Testis (tissue), 3 donors: ENCODE data around the gene PTPRG. TPM values are rescaled to one million over a fixed set of nuclear protein-coding genes. Genes with fewer than 3 reads are reported as not detected.

Experiments
- DNase-seq: peaks from one replicate; pipeline ENCODE4 v3.0.0-alpha.2; 2019
- H3K27ac ChIP-seq, 2 donors: fragments of 200-600 bp; sonication (generic); one replicate each; pipeline ENCODE4 v1.5.1; 2019
- H3K27me3 ChIP-seq: fragments of 200-600 bp; sonication (generic); one replicate; pipeline ENCODE4 v1.5.1; 2019
- H3K36me3 ChIP-seq: fragments of 200-600 bp; sonication (generic); one replicate; pipeline ENCODE4 v1.5.1; 2017; ENCODE audit warnings: low read depth; ENCODE audit errors: missing control alignments
- H3K4me1 ChIP-seq: fragments of 200-600 bp; sonication (generic); one replicate; pipeline ENCODE4 v1.5.1; 2019
- H3K4me3 ChIP-seq, 2 donors: fragments of 200-600 bp; sonication (generic); one replicate each; pipeline ENCODE4 v1.5.1; 2017 to 2019
- H3K9me3 ChIP-seq: fragments of 200-600 bp; sonication (generic); one replicate; pipeline ENCODE4 v1.5.1; 2017
- CTCF ChIP-seq, 3 experiments: fragments of 450-650 bp in 2 of 3; fragments of 200-600 bp in 1 of 3; sonication (generic) in 1 of 3; IDR thresholded peaks; one replicate each; pipeline ENCODE4 v1.5.1; 2016 to 2019; ENCODE audit warnings: antibody characterized with exemption in 3 of 3, mild to moderate bottlenecking in 2 of 3, moderate library complexity in 1 of 3
- POLR2A ChIP-seq: fragments of 450-650 bp; IDR thresholded peaks from one replicate; pipeline ENCODE4 v1.6.1; 2017; ENCODE audit warnings: antibody characterized with exemption, mild to moderate bottlenecking, moderate library complexity
- WGBS, 2 donors: methylation state at CpG; one replicate each; pipeline ENCODE4 v1.1.5; 2018; 5-methylcytosine and 5-hydroxymethylcytosine counted together
- intact Hi-C: fragments of 100-400 bp; cut with DNase I; formaldehyde crosslinking; loops from one replicate; pipeline ENCODE4 v1.15.1; 2023; ENCODE audit warnings: low total_unique reads
- polyA plus RNA-seq: library from polyadenylated mRNA; stranded (reverse); fragments of 350-450 nt; fragmentation: Illumina TruSeq; extraction: RNeasy Lipid Tissue Mini Kit (QIAGEN cat#74804); gene quantifications from one replicate; pipeline ENCODE4 v1.2.3, GENCODE V29; 2014; ENCODE audit warnings: low read depth, low replicate concordance; ENCODE audit not compliant: insufficient read depth
- total RNA-seq, 2 donors: library from RNA; depleted of rRNA; stranded (reverse); fragments of >200 nt; gene quantifications; one replicate each; pipeline ENCODE4 v1.2.3, GENCODE V29; 2016

PTPRG gene
- total and polyA plus RNA-seq, 3 donors from 2014 or later, result 26.3 to 107 (median 75.4) TPM

- Histone ChIP-seq H3K4me1 (no peaks in the 10 kb centered on the region), H3K27me3 (no peaks in the 10 kb centered on the region), H3K9me3 (no peaks in the 10 kb centered on the region), H3K36me3 (no peaks in the 10 kb centered on the region), H3K4me3 (no peak overlapping the region), H3K27ac (no peak overlapping the region)
- TF ChIP-seq POLR2A (no peak), CTCF (IDR thresholded peaks at IDR 0.05) (no peak)
- no peak for DNase-seq
- WGBS, 2 donors, result 92 to 95% methylated on average over 3 of the region's 3 CpGs
- intact Hi-C loops, result no loop called here
Observed at GRCh38 chr3:62300617-62301016, 739.2 kb downstream of the PTPRG start.

- DNase-seq, result no peak
- intact Hi-C loops, result no loop called here
Observed at GRCh38 chr3:62312201-62312600, 750.8 kb downstream of the PTPRG start.

GRCh38 chr3:62316525-62316924, 755.2 kb downstream of the PTPRG start:
- no peaks in the 10 kb centered on the region for H3K36me3 ChIP-seq
- no peaks in the 10 kb centered on the region for H3K27me3 ChIP-seq
- TF ChIP-seq POLR2A (no peak), CTCF (IDR thresholded peaks at IDR 0.05) (no peak)
- DNase-seq, result no peak
- 94 to 96% methylated on average over 1 of the region's 1 CpG for WGBS, 2 donors
- no peak overlapping the region for H3K4me3 ChIP-seq
- H3K9me3 ChIP-seq, result no peaks in the 10 kb centered on the region
- H3K4me1 ChIP-seq, result peaks cover 3% of the 10 kb centered on the region
- no peak overlapping the region for H3K27ac ChIP-seq
- intact Hi-C loops, result no loop called here

More at GRCh38 chr3:62312201-62312600, 750.8 kb downstream of the PTPRG start:
- Histone ChIP-seq H3K27me3 (no peaks in the 10 kb centered on the region), H3K4me3 (no peak overlapping the region), H3K36me3 (no peaks in the 10 kb centered on the region), H3K9me3 (no peaks in the 10 kb centered on the region), H3K4me1 (no peaks in the 10 kb centered on the region), H3K27ac (no peak overlapping the region)
- WGBS, 2 donors, result 22 to 23% methylated on average over 1 of the region's 1 CpG
- TF ChIP-seq POLR2A (no peak), CTCF (IDR thresholded peaks at IDR 0.05) (no peak)

DNA sequence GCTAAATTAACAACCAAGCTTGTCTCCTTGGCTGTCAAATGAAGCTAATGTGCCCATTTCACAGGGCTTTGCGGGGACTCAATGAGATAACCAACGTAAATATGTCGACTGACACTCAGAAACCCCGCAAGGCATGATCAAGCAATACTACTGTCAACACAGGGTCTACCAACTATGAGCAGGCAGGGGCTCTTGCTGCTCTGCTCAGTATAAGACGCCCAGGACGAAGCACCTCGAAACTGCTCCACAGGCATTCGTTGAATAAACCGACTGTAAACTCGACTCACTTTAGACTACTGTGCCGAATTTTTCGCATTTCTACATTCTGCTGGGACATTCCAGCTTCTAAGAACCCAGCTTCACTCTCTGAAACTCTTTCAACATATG, 757.0 kb downstream of the PTPRG start:
- H3K9me3 ChIP-seq, result no peaks in the 10 kb centered on the region
- H3K27me3 ChIP-seq, result no peaks in the 10 kb centered on the region
- peaks cover 3% of the 10 kb centered on the region for H3K4me1 ChIP-seq
- intact Hi-C loops, result no loop called here
- peak; percentile 18 for DNase-seq
- TF ChIP-seq CTCF (IDR thresholded peaks at IDR 0.05) (no peak), POLR2A (no peak)
- peak overlapping the region; percentile 67 to 74 for H3K4me3 ChIP-seq
- WGBS, 2 donors, result 29 to 34% methylated on average over 12 of the region's 12 CpGs
- H3K36me3 ChIP-seq, result no peaks in the 10 kb centered on the region
- peak overlapping the region; percentile 31 to 80 for H3K27ac ChIP-seq

GRCh38 chr3:62318752-62319569, 757.6 kb downstream of the PTPRG start:
- intact Hi-C loops, result no loop called here

More at GRCh38 chr3:62318752-62319569, 757.6 kb downstream of the PTPRG start:
- no peak for TF ChIP-seq POLR2A
- TF ChIP-seq CTCF (IDR thresholded peaks at IDR 0.05), result no peak
- H3K27me3 ChIP-seq, result no peaks in the 10 kb centered on the region
- WGBS, 2 donors, result 1% methylated on average over 56 to 60 of the region's 60 CpGs
- no peaks in the 10 kb centered on the region for H3K9me3 ChIP-seq
- no peaks in the 10 kb centered on the region for H3K36me3 ChIP-seq
- H3K4me1 ChIP-seq, result peaks cover 3% of the 10 kb centered on the region
- peak overlapping the region; percentile 67 to 74 for H3K4me3 ChIP-seq
- peak; percentile 94 for DNase-seq
- H3K27ac ChIP-seq, result peak overlapping the region; percentile 31 to 80
